Natural killer cell (primary cell): ENCODE measurements around the gene RAPGEF1. TPM values are rescaled to one million over a fixed set of nuclear protein-coding genes. Genes with fewer than 3 reads are reported as not detected.

ENCODE experiments used
- ATAC-seq, 3 donors: fragments of 150-1000 bp in 2 of 3; fragments of 200-7000 bp in 1 of 3; cut with Tn5 transposase; 1 replicate in 1 of 3; 2 replicates in 2 of 3; pipeline ENCODE4 v1.10.0; 2021; ENCODE audit warnings: mild to moderate bottlenecking in 2 of 3, moderate library complexity in 2 of 3
- DNase-seq, 2 donors: peaks; one replicate each; pipeline versions ENCODE4 v3.0.0 to v3.0.0-alpha.2; 2013 to 2021; ENCODE audit warnings: mixed read lengths in 1 of 2
- H3K27ac ChIP-seq: one replicate; pipeline ENCODE4 v1.5.1; 2013; ENCODE audit warnings: mild to moderate bottlenecking, low read length
- H3K27me3 ChIP-seq: one replicate; pipeline ENCODE4 v1.6.1; 2013; ENCODE audit warnings: low read length; ENCODE audit not compliant: control insufficient read depth, insufficient read depth
- H3K36me3 ChIP-seq: one replicate; pipeline ENCODE4 v1.6.1; 2013; ENCODE audit warnings: low read length; ENCODE audit not compliant: control insufficient read depth, insufficient read depth
- H3K4me1 ChIP-seq: one replicate; pipeline ENCODE4 v1.6.1; 2013; ENCODE audit warnings: low read length; ENCODE audit not compliant: control insufficient read depth, insufficient read depth
- H3K4me3 ChIP-seq: one replicate; pipeline ENCODE4 v1.5.1; 2013; ENCODE audit warnings: low read length
- H3K9me3 ChIP-seq: one replicate; pipeline ENCODE4 v1.6.1; 2013; ENCODE audit warnings: low read length; ENCODE audit not compliant: control insufficient read depth, insufficient read depth
- H3K27ac Mint-ChIP-seq, 2 donors: one replicate each; pipeline ENCODE4 v1.8.0; 2022; ENCODE audit warnings: mild to moderate bottlenecking in 2 of 2, mixed read lengths in 2 of 2, moderate library complexity in 1 of 2
- H3K27me3 Mint-ChIP-seq, 2 donors: one replicate each; pipeline ENCODE4 v1.8.0; 2022; ENCODE audit warnings: low read depth in 2 of 2, mixed read lengths in 2 of 2
- H3K36me3 Mint-ChIP-seq: one replicate; pipeline ENCODE4 v1.8.0; 2022; ENCODE audit warnings: mixed read lengths
- H3K4me1 Mint-ChIP-seq, 2 donors: one replicate each; pipeline ENCODE4 v1.8.0; 2022; ENCODE audit warnings: mixed read lengths in 2 of 2
- H3K4me3 Mint-ChIP-seq: one replicate; pipeline ENCODE4 v1.8.0; 2022; ENCODE audit warnings: mild to moderate bottlenecking, moderate library complexity, mixed read lengths
- H3K9me3 Mint-ChIP-seq, 2 donors: one replicate each; pipeline ENCODE4 v1.8.0; 2022; ENCODE audit warnings: mixed read lengths in 2 of 2
- CTCF ChIP-seq: fragments of 200-600 bp; IDR thresholded peaks from one replicate; pipeline ENCODE4 v1.8.0; 2022; ENCODE audit warnings: antibody characterized with exemption
- WGBS: methylation state at CpG from one replicate; pipeline ENCODE4 v1.1.7; 2013; ENCODE audit warnings: missing lambda C conversion rate; ENCODE audit not compliant: insufficient coverage; 5-methylcytosine and 5-hydroxymethylcytosine counted together
- intact Hi-C: fragments of 100-400 bp; cut with micrococcal nuclease; formaldehyde crosslinking; loops from one replicate; pipeline ENCODE4 v1.14.2; 2022
- total RNA-seq, 4 donors: library from RNA; stranded (reverse); fragments of 120-200 nt in 1 of 4; gene quantifications; one replicate each; pipeline versions ENCODE4 v1.2.3 to v1.2.4, GENCODE V29; 2013 to 2022

The RAPGEF1 gene
- total RNA-seq, 3 donors from 2014 or later (not counting 1 experiment from before 2014, with no cell fraction given): 210 to 224 (median 222) TPM

- Mint-ChIP-seq H3K4me1 (peaks cover 24 to 41% of the 10 kb centered on the region in 2 donors), H3K36me3 (peaks cover 7% of the 10 kb centered on the region), H3K27me3 (no peaks in the 10 kb centered on the region), H3K27ac (no peak overlapping the region), H3K9me3 (no peaks in the 10 kb centered on the region), H3K4me3 (no peak overlapping the region)
- Histone ChIP-seq H3K4me3 (no peak overlapping the region), H3K27ac (no peak overlapping the region), H3K9me3 (no peaks in the 10 kb centered on the region), H3K36me3 (peaks cover 73% of the 10 kb centered on the region), H3K27me3 (no peaks in the 10 kb centered on the region), H3K4me1 (no peaks in the 10 kb centered on the region)
- 96% methylated on average over 14 of the region's 14 CpGs for WGBS
- ATAC-seq: no peak
- intact Hi-C loops: no loop called here
- TF ChIP-seq CTCF: no peak
- no peak for DNase-seq
These were observed 130.6 kb downstream of the RAPGEF1 start for GRCh38 chr9:131609099-131609830.

GRCh38 chr9:131608493-131609037 is 131.3 kb downstream of the RAPGEF1 start:
- no peaks in the 10 kb centered on the region for H3K9me3 ChIP-seq
- no peaks in the 10 kb centered on the region for H3K27me3 ChIP-seq
- no peak for ATAC-seq
- TF ChIP-seq CTCF: no peak
- intact Hi-C loops: no loop called here
- no peak overlapping the region for H3K27ac ChIP-seq
- no peak for DNase-seq
- Mint-ChIP-seq H3K27ac (no peak overlapping the region), H3K9me3 (no peaks in the 10 kb centered on the region), H3K27me3 (no peaks in the 10 kb centered on the region), H3K36me3 (peaks cover 7% of the 10 kb centered on the region), H3K4me1 (peaks cover 24 to 39% of the 10 kb centered on the region in 2 donors), H3K4me3 (no peak overlapping the region)
- WGBS: 97% methylated on average over 12 of the region's 12 CpGs
- no peak overlapping the region for H3K4me3 ChIP-seq
- H3K4me1 ChIP-seq: no peaks in the 10 kb centered on the region
- peaks cover 75% of the 10 kb centered on the region for H3K36me3 ChIP-seq

DNA sequence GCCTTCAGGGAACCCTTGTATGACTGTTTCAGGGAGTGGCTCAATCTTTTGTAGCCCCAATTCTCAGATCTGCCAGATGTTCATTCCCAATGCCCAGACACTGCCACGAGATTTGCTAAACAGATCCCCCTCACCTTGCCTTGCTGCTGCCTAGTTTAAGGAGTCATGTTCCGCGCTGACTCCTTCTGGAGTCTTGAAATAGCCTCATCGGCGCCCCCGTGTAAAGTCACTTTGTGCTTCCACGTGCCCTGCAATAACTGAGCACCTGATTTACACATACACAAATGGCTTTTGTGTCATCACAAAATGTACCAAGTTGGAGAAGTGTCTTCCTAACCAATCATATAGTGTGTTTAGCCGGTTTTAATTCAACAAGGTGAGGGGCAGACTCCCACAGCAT is 132.3 kb downstream of the RAPGEF1 start:
- Mint-ChIP-seq H3K9me3 (no peaks in the 10 kb centered on the region), H3K27ac (no peak overlapping the region)

More for the DNA sequence above, 132.3 kb downstream of the RAPGEF1 start:
- Mint-ChIP-seq H3K4me1 (peaks cover 25 to 39% of the 10 kb centered on the region in 2 donors), H3K4me3 (no peak overlapping the region), H3K27me3 (no peaks in the 10 kb centered on the region), H3K36me3 (no peaks in the 10 kb centered on the region)
- Histone ChIP-seq H3K27ac (no peak overlapping the region), H3K4me1 (no peaks in the 10 kb centered on the region), H3K27me3 (no peaks in the 10 kb centered on the region), H3K4me3 (no peak overlapping the region), H3K9me3 (no peaks in the 10 kb centered on the region), H3K36me3 (peaks cover 77% of the 10 kb centered on the region)
- TF ChIP-seq CTCF: no peak
- ATAC-seq (no peak), DNase-seq (no peak)
- intact Hi-C loops: no loop called here
- 89% methylated on average over 8 of the region's 8 CpGs for WGBS
